Measurements from ENCODE around the gene MSI1. TPM values are rescaled to one million over a fixed set of nuclear protein-coding genes. Genes with fewer than 3 reads are reported as not detected.

The MSI1 gene
- total RNA-seq, 1 donor from 2014 or later, result 0.11 TPM

DNA sequence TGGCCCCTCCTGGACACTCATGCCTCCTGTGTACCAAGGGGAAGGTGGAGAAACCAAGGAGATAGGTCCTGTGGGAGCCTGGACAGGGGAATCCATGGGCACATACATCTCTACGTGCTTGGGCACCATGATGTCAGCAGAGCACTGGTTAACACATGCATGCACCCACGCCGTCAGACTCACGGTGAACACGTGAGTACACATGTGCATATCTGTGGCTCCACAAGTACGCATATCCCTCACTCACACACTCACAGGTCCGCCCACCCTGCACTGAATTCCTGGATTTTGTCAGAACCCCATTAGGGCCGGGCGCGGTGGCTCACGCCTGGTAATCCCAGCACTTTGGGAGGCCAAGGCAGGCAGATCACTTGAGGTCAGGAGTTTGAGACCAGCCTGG lies 39.8 kb upstream of the MSI1 start:
- TF ChIP-seq CTCF (IDR thresholded peaks at IDR 0.05), result no peak
- Histone ChIP-seq H3K27ac (no peak overlapping the region), H3K9me3 (no peaks in the 10 kb centered on the region), H3K27me3 (no peaks in the 10 kb centered on the region), H3K4me3 (no peak overlapping the region), H3K36me3 (no peaks in the 10 kb centered on the region), H3K4me1 (no peaks in the 10 kb centered on the region)
- DNase-seq (ENCODE audit: low spot score in 2 of 2), result no peak
- intact Hi-C loops (cut with DNase I), result no loop called here

DNA sequence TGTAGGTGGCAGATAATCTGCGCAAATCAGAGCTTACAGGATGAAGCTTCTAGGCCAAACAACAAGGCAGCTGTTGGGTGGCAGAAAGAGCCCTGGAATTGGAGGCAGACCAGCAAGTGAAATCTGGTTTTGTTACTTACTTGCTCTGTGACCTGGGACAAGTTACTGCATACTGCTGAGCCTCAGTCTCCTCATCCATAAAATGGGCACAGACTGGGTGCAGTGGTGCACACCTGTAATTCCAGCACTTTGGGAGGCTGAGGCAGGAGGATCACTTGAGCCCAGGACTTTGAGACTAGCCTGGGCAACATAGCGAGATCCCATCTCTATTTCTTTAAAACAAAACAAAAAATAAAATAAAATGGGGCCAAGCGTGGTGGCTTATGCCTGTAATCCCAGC lies 37.6 kb upstream of the MSI1 start:
- no peaks in the 10 kb centered on the region for H3K4me1 ChIP-seq
- TF ChIP-seq CTCF (IDR thresholded peaks at IDR 0.05), result no peak

DNA sequence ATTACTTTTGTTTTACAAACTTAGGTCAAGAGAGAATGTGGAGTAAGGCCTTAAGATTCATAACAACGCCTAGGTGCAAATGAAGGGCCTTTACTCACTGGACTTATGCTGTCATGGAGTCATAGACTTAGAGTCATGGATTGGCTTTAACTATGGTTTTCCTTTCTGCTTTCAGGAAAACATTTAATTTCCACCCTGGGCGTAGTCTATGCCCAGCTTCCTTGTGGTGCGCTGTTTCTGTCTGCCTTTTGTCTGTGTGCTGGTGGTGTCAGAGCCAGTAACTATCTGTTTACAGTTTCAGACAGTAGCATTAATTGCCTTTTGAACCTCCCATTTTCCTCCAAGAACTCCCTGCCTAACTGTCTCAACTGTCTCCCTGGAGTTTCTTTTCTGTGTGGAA lies 37.1 kb upstream of the MSI1 start:
- no peaks in the 10 kb centered on the region for H3K4me1 ChIP-seq
- H3K27me3 ChIP-seq, result no peaks in the 10 kb centered on the region
- intact Hi-C loops (cut with DNase I), result no loop called here
- DNase-seq (ENCODE audit: low spot score in 2 of 2), result no peak
- no peak overlapping the region for H3K4me3 ChIP-seq
- no peaks in the 10 kb centered on the region for H3K36me3 ChIP-seq
- TF ChIP-seq CTCF (IDR thresholded peaks at IDR 0.05), result no peak
- no peak overlapping the region for H3K27ac ChIP-seq
- no peaks in the 10 kb centered on the region for H3K9me3 ChIP-seq

More for the DNA sequence above, 37.6 kb upstream of the MSI1 start:
- no peaks in the 10 kb centered on the region for H3K9me3 ChIP-seq
- intact Hi-C loops (cut with DNase I), result no loop called here
- H3K4me3 ChIP-seq, result no peak overlapping the region
- H3K27me3 ChIP-seq, result no peaks in the 10 kb centered on the region
- no peak overlapping the region for H3K27ac ChIP-seq
- H3K36me3 ChIP-seq, result no peaks in the 10 kb centered on the region
- no peak for DNase-seq (ENCODE audit: low spot score in 2 of 2)

DNA sequence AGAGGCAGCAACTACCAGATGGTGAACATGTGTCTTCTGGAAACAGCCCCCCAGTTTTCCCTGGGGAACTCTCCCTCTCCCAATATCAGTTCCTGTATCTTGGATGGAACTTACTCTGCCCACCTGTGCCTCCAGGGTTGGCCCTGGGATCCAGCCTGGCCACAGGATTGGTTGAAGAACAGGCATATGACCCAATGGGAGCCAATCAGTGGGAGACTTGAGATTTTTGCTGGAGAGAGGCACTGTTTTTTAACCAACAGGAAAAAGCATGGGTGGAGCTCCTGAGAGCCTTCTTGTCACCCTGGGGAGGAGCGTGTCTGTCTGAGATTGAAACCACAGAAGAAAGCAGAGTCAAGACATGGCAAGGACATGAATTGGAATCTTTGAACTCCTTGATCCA lies 35.3 kb upstream of the MSI1 start:
- H3K27ac ChIP-seq, result no peak overlapping the region
- TF ChIP-seq CTCF (IDR thresholded peaks at IDR 0.05), result no peak
- DNase-seq (ENCODE audit: low spot score in 2 of 2), result no peak
- H3K27me3 ChIP-seq, result no peaks in the 10 kb centered on the region
- no peak overlapping the region for H3K4me3 ChIP-seq
- no peaks in the 10 kb centered on the region for H3K4me1 ChIP-seq
- H3K9me3 ChIP-seq, result no peaks in the 10 kb centered on the region
- intact Hi-C loops (cut with DNase I), result no loop called here
- no peaks in the 10 kb centered on the region for H3K36me3 ChIP-seq

- intact Hi-C loops (cut with DNase I), result no loop called here
- no peak for DNase-seq (ENCODE audit: low spot score in 2 of 2)
These were observed 34.9 kb upstream of the MSI1 start for GRCh38 chr12:120403869-120404268.

More at GRCh38 chr12:120403869-120404268, 34.9 kb upstream of the MSI1 start:
- Histone ChIP-seq H3K27ac (no peak overlapping the region), H3K27me3 (no peaks in the 10 kb centered on the region), H3K4me3 (no peak overlapping the region), H3K4me1 (no peaks in the 10 kb centered on the region), H3K36me3 (no peaks in the 10 kb centered on the region), H3K9me3 (no peaks in the 10 kb centered on the region)
- TF ChIP-seq CTCF (IDR thresholded peaks at IDR 0.05), result no peak
